KBM-7 (cell line): ENCODE data around the gene XYLT2.
"Not testable (repeated sequence)": the region's sequence is repeated elsewhere in the genome, so short reads cannot be mapped to it uniquely, and the experiment has no call there.

Experiments
- DNase-seq: peaks from one replicate; pipeline ENCODE4 v3.0.0-alpha.2; 2015
- in situ Hi-C: fragments of 300-500 bp; cut with MboI; formaldehyde crosslinking; loops from 2 replicates; pipeline ENCODE4 v1.14.3; 2020; ENCODE audit warnings: low sequenced_read_pairs, low pct_unique_long_range_greater_than_20kb, mixed read lengths

XYLT2 gene

DNA sequence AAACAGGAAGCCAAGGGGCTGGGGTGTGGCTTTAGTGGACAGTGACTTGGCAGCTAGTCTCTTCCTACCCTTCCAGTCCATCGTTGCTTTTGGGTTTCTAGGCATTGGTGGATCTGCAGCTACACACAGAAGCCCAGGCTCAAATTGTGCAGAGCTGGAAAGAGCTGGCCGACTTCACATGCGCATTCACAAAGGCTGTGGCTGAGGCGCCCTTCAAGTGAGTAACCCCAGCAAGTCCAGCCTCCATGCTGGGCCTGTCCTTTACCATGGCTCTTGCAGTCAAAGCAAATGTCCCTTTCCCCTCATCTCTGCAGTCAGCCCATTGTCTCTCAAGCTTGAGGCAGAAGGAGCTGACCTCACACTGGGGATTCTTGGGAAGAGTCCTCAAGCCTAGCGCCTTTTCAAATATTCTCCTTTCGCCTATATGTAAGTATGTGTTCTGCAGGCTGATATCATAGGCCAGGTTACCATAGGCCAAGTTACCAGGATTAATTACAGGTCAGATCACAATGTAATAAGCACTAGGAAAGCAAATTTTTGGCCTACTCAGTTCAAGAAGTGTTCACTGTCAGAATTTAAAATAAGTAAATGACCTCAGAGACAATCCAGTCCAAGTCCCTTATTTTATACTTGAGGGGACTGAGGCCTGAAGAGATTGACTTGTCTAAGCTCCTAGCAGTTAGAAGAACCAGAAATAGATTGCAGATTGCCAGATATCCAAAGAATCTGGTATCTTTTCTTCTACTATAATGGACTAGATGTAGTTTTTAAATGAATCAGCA is 33.6 kb downstream of the XYLT2 start:
- in situ Hi-C loops = no loop called here
- no peak for DNase-seq

DNA sequence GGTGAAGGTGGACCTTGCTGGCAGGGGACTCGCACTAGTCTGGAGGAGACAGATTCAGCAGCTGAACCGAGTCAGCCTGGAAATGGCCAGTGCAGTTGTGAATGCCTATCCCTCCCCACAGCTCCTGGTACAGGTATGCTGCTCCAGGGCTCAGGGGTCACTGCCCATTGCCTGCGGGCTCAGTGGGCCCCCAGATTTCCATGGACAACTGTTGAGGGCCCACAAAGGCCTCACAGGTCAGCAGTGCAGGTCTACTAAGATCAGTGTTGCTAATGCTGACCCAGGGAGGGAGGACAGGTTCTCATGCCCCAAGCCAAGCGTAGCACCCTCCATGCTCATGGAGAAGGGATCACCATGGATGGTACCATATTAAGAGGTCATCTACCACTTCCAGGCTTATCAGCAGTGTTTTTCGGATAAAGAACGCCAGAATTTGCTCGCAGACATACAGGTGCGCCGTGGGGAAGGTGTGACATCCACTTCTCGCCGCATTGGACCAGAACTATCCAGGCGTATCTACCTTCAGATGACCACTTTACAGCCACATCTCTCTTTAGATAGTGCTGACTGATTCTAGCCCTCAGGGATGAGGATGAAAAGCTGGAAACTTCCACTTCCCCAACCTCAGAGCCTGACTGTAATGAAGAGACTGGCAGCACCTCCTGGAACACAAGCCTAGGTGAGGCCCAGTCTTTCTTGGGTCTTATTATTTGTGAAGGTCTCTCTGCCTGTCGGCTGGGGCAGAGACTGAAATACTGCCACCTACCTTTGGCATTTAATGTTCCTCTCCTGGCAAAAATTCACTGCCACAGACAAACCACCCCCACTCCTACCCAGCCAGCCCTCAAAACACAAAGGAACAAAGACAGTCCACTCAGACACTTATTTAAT is 34.7 kb downstream of the XYLT2 start:
- in situ Hi-C loops = no loop called here
- DNase-seq = no peak

DNA sequence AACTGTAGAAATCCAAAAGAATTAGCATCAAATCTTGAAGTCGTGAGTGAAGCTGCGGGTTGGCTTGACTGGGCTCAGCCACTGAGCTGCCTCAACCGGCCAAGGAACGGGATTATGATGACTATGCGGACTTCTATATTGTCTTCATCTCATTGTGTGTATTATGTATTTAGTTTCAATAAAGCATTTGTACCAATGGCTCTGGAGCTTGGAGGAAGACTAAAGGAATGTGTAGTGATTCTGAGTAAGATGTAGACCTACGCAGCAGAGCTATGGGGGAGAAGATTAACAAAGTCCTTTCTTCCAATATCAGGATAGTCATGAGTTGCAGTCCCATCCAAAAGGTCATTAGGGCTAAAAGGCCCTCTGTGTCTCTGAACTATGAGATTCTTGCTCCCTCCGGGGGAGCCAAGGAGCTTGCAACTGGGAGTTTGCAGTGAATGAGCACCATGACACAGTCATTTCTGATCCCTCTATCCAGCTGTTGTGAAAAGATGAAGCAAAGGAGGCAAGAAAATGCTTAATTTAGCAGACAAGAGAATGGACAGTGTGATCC is 35.4 kb downstream of the XYLT2 start:
- DNase-seq = no peak
- in situ Hi-C loops = no loop called here

DNA sequence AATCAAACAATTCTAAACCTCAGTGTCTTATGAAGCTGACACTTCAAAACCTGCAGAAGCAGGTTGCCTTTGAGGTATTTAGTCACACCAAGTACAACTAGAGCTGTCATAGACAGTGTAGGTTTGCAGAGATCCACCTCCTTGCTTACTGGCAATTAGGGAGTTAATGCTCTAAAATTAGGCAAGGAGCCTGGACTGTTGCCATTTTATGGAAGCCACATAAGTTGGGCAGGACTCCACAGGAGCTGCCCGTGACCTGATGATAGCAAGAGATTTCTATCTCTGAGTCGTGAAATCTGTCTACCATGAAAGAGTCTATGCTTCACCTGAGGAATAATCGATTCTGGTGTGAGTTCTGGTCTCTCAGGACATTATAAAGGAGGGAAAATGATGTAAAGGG is 36.0 kb downstream of the XYLT2 start:
- no peak for DNase-seq
- in situ Hi-C loops = no loop called here

DNA sequence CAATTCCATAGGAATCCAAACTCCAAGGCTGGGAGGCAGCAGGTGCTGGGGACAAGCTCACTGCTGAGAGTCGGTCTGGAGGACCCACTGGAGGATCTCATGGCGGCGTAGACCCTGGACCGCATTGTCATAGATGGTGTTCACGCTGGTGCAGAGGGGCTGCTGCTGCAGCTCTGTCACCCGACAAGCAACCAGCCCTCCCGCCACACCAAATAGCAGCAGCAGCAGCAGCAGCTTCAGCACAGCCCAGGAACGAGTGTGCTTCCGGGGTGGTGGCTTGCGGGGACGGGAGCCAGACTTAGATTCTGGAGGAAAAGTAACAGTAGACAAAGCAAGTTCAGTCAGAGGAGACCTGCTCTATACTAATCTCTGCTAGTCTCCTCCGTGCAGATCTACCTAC is 37.0 kb downstream of the XYLT2 start:
- in situ Hi-C loops = no loop called here
- no peak for DNase-seq

DNA sequence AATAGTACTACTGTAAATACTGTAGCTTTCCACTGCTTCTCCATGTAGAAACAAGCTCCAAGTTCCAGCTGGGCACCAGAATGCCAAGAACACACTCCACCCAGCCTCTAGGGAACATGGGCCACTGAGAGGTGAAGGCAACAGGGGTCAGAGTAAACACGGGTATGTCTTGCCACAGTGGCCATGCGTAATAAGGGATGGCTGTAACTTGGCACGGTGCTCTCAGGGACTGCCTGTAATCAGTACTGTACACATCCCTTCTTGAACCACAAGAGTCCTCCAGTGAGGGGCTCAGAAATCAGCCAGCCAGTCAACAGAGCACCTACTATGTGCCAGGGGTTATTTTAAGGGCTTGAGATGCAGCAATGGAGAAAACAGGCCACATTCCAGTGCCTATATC is 40.6 kb downstream of the XYLT2 start:
- no peak for DNase-seq
- in situ Hi-C loops = no loop called here

DNA sequence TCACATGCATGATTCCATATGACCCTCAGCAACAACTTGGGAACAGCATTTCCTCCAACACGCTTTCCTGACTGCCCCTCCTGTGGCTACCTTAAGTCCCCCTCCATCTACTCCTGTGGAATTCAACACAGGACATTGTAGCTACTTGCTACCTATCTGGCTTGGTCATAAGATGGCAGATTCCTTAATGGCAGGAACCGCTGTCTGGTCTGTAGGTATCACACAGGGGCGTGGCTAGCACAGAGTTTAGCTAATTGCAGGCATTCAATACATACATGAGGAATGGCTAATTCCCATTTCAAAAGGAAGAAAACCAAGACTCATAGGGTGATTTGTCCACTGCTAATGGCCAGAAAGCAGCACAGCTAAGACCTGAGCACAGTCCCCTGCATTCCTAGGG is 42.8 kb downstream of the XYLT2 start:
- in situ Hi-C loops = no loop called here

DNA sequence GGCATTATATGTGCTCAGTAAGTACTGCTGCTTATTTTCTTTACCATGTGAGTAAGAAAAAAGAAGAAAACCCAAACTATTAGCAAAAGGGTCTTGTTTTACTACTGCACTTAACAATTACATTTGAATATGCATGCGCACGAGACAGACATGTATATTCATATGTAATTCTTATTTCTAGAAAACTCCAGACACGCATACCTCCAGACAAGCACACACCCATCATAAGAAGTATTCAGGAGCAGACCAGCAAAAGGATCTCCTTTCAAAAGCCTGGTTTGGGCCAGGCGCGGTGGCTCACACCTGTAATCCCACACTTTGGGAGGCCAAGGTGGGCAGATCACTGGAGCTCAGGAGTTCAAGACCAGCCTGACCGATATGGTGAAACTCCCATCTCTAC is 43.6 kb downstream of the XYLT2 start:
- in situ Hi-C loops = no loop called here
- no peak for DNase-seq

More for the DNA sequence above, 42.8 kb downstream of the XYLT2 start:
- no peak for DNase-seq

DNA sequence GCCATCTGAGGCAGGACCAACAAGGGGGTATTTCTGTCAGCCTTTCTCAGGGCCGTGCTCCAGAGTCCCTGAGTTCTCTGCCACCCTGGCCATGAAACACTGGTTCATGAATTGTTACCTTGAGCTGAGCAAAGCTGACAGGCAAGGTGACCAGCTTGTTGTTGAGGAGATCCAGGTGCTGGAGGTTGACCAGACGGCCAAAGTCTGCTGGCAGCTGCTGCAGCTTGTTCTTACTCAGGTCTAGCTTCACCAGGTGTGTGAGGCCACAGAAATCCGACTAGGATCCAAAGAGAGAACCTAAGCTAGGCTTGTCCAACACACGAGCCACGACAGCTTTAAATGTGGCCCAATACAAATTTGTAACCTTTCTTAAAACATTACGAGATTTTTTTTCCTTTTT is 46.7 kb downstream of the XYLT2 start:
- in situ Hi-C loops = no loop called here

DNA sequence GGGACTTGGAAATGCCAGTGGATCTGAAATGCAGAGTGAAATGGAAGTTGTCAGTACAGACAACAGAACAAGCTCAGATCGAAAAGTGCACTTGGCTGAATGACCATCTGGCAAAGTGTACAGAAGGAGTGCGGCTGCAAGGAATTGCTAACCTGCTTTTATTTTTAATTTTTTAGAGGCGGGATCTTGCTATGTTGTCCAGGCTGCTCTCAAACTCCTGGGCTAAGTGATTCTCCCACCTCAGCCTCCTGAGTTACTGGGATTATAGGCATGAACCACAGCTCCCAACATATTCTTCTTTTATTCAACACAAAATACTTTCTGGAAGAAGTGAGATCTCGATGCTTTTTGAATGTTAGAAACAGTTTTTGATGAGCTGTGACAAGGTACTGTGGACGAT is 47.8 kb downstream of the XYLT2 start:
- in situ Hi-C loops = no loop called here
- DNase-seq = no peak

More for the DNA sequence above, 46.7 kb downstream of the XYLT2 start:
- DNase-seq = no peak

DNA sequence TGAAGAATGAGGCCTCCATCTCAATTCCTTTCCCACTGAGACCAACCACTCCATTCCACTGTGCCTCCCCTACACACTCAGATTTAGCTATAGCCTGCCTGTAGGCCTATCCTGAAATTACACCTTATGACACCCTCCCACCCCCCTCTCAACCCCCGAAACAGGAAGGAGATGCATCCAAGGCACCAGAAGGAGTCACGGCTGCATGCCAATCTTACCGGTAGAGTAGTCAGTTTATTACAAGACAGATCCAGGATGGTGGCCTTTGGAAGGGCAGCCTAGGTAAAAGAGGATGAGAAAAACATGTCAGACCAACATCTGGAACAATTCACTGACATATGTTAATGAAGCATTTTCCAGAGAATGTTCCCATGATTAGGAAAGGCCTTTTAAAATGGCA is 48.8 kb downstream of the XYLT2 start:
- in situ Hi-C loops = no loop called here
- no peak for DNase-seq

DNA sequence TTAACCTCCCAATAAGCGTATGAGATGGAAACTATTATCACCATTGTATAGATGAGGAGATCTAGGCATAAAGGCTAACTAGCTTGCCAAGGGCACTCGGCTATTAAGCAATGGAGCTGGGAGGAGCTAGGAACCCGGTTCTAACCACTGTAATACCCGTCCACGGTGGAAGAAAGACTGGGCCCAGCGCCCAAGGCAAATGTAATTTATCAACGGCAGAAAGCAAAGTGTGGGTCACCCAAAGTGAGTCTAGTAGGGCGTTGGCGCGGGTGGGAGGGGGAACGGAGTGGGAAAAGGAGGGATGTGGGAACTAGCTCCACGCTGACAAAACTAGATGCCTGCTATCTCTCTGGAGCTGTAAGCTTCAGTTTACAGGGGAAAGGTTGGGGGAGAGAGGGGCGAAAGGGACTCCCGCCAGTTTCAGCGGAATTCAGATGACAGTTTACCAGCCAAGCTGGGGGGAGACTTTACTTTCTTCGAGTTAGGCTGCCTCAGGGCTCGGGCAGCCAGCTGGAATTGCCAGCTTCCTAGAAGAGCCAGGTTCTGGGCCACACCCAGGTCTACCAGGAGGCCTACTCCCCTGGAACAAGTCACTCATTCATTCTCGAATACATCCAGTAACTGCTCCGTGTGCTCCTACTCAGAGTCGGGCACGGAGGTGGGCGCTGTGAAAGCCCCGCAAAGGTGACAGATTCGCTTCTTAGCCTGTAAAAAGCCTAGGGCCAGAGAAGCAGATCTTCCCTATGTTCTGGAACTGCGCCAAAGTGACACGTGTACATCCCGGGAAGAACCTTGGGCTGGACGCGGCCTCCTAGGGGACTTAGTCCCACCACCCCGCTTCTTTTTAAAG is 50.6 kb downstream of the XYLT2 start:
- peak; percentile 43 for DNase-seq
- in situ Hi-C loops = no loop called here

DNA sequence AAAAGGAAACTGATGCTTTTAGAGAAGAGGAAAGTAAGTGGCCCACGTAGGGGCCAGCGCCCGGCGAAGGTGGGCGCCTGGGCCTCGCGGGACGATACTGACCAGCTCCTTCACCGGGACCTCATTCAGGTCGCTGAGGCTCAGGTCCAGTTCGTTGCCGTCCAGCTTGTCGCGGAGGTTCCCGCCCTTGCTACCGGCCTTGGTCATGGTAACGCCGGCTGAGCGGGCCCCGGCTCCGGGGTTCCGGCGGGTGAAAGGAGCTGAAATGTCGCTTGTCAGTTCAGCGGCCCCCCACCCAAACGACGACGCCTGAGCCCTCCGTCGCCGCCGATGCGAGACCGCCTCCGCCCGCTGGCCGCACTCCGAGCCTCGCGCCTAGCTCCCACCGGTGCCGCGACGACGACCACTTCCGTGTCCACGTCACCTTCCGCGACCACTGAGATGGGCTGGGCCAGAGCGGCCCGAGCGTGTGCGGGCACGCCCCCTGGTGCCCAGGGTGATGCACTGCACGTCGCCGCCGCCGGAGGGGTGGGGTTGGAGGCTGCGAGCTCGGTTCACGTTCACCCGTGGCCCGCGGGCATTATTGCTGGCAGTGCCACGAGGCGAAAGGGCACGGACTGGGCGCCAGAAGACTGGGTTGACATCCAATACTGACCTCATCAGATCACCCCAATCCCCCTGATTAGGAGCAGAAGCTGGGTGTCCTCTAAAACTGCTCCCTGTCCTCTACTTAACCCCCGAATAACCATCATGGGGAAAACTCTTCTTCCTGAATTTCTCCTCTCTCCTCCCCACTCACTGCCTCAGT is 51.4 kb downstream of the XYLT2 start, which contains the start of gene LRRC59:
LRRC59 (minus strand) TSS at position 413 of the 808 bp plus-strand sequence; CDS start at position 207, 206 bp downstream.
- DNase-seq = peak; percentile 92
- in situ Hi-C loops = no loop called here

DNA sequence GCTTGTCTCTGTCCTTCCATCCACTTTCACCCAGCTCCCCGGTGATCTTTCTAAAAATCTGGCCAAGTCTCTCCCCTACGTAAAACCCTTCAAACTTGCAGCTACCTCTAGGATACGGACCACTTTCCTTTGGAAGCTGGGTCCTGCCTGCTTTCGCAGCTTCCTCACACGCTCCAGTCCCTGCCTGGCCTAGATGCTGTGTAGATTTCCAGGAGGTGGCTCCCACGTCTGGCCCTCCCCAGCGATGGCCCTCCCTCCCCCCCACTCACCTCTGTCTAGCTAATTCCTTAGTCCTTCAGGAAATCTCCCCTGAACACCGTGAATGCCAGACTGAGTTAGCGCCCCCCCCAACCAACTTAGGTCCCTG is 52.0 kb downstream of the XYLT2 start:
- no peak for DNase-seq
- in situ Hi-C loops = no loop called here

DNA sequence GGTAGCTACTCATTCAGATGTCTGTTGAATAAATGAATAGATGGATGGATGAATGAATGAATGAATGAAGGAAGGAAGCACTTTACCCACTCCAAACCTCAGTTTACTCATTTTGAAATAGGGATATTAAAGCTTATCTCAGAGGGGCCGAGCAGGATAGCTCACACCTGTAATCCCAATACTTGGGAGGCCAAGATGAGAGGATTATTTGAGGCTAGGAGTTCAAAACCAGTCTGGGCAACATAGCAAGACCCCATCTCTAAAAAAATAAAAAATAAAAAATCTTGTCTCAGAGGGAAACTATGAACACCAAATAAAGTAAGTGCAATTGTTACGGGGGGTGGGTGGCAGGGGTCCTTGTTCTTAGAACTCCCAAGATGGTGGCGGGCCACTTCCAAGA is 52.7 kb downstream of the XYLT2 start:
- DNase-seq, in situ Hi-C loops: not testable (repeated sequence)

DNA sequence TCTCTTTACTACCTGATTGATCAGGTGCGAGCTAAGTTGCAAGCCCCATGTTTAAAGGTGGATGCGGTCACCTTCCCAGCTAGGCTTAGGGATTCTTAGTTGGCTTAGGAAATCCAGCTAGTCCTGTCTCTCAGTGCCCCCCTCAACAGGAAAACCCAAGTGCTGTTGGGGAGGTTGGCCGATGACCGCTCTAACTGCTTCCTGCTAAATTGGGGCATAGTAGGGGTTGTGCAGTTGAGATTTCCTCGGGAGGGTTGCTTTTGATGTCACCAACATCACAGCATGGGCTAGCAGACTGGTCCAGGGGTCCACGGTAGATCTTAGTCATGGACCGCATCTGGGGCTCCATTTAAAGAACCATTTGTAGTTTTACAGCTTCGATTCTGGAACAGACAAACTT is 53.7 kb downstream of the XYLT2 start:
- in situ Hi-C loops, DNase-seq: not testable (repeated sequence)

DNA sequence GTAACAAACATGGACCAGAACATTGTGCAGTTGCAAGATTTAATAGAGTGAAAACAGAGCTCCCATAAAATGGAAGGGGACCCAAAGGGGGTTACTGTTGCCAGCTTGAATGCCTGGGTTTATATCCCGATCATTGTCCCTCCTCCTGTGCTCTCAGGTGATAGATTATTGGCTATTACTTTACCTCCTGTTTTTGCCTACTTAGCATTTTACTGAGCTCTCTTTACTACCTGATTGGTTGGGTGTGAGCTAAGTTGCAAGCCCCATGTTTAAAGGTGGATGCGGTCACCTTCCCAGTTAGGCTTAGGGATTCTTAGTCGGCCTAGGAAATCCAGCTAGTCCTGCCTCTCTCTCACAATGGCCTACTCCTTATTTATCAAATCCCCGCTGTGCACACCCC is 59.4 kb downstream of the XYLT2 start:
- in situ Hi-C loops, DNase-seq: not testable (repeated sequence)

DNA sequence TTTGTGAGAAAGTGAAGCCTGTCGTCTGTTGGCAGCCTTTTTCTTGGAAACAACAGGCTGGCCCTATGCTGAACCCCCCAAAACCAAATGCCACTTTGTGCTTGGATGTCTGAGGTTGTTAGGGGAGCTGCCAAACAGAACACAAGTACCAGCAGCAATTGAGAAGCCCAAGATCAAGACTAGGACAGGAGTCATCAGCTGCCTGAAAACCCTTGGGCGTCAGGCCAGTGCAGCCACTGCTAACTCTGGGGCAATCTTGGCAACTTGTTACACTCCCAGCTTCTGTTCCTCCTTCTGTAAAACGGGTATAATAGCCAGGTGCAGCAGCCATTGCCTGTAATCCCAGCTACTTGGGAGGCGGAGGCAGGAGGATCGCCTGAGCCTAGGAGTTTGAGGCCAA is 60.7 kb downstream of the XYLT2 start:
- DNase-seq = no peak
- in situ Hi-C loops = no loop called here
